ENCODE measurements around the gene GANAB.

DNA sequence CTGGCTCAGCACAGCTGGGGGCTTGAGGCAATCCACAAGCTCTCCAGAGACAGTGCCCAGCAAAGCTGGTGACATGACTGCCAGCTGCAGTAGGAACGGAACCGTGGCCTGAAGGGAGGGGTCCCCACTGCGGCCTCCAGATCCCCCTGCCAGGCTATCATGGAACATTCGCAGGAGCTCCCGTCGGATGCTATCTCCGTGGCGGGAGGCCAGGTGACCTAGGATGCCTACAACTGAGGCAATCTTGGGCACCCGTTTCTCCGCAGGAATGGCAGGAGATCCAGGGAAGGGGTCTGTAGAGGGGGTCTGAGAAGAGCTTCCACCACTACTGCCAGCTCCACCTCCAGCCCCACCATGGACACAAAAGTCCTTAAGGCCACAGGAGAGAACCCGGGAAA is 2.6 kb upstream of the GANAB start:
- TF ChIP-seq, protein P1, sequence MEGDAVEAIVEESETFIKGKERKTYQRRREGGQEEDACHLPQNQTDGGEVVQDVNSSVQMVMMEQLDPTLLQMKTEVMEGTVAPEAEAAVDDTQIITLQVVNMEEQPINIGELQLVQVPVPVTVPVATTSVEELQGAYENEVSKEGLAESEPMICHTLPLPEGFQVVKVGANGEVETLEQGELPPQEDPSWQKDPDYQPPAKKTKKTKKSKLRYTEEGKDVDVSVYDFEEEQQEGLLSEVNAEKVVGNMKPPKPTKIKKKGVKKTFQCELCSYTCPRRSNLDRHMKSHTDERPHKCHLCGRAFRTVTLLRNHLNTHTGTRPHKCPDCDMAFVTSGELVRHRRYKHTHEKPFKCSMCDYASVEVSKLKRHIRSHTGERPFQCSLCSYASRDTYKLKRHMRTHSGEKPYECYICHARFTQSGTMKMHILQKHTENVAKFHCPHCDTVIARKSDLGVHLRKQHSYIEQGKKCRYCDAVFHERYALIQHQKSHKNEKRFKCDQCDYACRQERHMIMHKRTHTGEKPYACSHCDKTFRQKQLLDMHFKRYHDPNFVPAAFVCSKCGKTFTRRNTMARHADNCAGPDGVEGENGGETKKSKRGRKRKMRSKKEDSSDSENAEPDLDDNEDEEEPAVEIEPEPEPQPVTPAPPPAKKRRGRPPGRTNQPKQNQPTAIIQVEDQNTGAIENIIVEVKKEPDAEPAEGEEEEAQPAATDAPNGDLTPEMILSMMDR (IDR thresholded peaks at IDR 0.05): no peak
- no peak for TF ChIP-seq POLR2A (IDR thresholded peaks at IDR 0.05)
- no peak for TF ChIP-seq EP300 (IDR thresholded peaks at IDR 0.05; ENCODE audit: low read depth)
